HG02588 (cell line): ENCODE results near the gene FCRL4.
"Not testable (repeated sequence)": the region's sequence is repeated elsewhere in the genome, so short reads cannot be mapped to it uniquely, and the experiment has no call there.

Experiments used
- ATAC-seq: cut with Tn5 transposase; IDR thresholded peaks from one replicate; pipeline ENCODE4 v1.9.1; 2021; ENCODE audit warnings: mild to moderate bottlenecking, moderate library complexity; ENCODE audit not compliant: unreplicated experiment

Gene FCRL4

GRCh38 chr1:157551694-157552693, 45.9 kb downstream of the FCRL4 start, which contains the start of gene FCRL5:
FCRL5 (minus strand) TSS chr1:157552515; CDS start chr1:157552362, 153 bp downstream.
- peak; percentile 62 for ATAC-seq

- ATAC-seq = not testable (repeated sequence)
Observed at GRCh38 chr1:157548081-157548480, 49.8 kb downstream of the FCRL4 start.

DNA sequence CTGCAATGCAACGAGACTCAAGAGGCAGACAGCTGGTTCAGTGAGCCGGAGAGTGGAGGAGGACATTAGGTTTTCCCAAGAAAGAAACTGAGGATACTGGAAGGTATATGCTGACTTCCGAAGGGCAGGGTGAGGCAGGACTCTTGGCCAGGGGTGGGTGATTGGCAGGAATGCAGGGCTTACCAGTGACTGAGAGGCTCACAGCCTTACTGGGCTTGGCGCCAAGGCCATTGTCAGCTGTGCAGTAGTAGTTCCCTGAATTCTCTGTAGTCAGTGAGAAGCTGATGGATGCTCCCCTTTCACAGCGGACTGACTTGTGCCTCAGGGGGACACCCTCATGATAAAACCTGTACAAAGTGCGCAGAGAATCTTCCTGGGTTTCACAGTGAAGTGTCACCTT, 55.2 kb downstream of the FCRL4 start:
- ATAC-seq = no peak

DNA sequence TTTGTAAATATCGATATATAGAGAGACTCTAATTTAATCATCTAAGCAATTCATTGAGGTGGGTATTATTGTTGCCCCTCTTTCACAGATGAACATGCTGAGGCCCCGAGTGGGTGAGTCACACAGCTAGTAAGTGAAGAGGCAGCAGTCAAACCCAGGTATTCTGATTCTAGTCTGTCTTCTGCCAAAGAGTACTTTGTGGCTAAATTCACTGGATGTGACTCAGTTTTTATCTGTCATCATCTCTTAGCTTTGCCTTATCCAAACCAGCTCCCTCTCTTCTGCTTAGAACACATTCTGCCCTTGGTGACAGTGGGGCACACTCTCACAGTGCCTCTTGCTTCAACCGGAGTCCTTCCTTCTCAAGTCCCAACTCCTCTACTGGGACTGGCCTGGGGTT, 57.0 kb downstream of the FCRL4 start:
- no peak for ATAC-seq

GRCh38 chr1:157540160-157540748, 57.6 kb downstream of the FCRL4 start:
- ATAC-seq = no peak

DNA sequence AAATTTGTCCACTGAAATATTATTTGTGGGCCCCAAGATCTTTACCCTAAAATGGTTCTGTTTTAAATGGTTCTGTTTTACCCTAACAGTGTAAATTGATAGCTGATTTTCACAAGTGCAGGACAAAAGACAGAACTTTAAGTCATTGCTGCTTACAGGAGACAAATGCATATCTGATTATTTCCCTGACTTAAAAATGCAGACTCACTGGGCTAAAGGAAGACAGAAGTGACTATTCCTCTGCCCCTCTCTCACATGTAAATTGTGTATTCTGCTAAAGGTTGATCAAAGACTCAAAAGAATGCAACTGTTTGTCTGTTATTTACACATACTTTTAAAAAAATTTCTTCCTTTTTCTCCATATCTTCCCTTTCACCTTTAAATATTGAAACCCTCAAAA, 58.3 kb downstream of the FCRL4 start:
- no peak for ATAC-seq

DNA sequence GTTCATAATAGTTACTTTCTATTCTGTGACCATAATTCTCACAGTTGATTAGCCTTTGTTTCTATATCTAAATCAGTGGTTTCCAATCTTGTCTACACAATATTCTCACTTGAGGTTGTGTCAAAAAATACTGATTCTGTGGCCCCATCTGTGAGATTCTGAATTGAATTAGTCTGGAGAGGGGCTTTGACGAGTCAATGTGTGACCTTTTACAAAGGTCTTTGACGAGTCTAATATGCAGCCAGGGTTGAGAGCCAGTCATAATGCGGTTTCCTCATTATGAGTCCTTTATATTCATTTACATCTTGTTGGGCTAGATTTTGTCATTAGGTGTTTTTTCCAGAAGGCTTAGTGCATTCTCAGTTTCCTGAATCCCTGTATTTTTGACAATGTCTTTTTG, 65.3 kb downstream of the FCRL4 start:
- ATAC-seq = no peak

- ATAC-seq = peak; percentile 79
Observed at GRCh38 chr1:157523774-157524493, 74.0 kb downstream of the FCRL4 start.
